Liver (tissue), 3 donors: ENCODE results near the gene SRXN1.

ENCODE experiments used
- EGR1 ChIP-seq, 2 donors: IDR thresholded peaks; 2 replicates each; pipeline ENCODE4 v1.6.1; 2016 to 2018; ENCODE audit warnings: antibody characterized with exemption in 2 of 2, low read depth in 2 of 2
- FOXA1 ChIP-seq: IDR thresholded peaks from 2 replicates; pipeline ENCODE4 v1.6.1; 2016; ENCODE audit warnings: antibody characterized with exemption
- HNF4G ChIP-seq: IDR thresholded peaks from 2 replicates; pipeline ENCODE4 v1.6.1; 2016; ENCODE audit warnings: antibody characterized with exemption
- NR2F2 ChIP-seq: IDR thresholded peaks from 2 replicates; pipeline ENCODE4 v1.6.1; 2016; ENCODE audit warnings: antibody characterized with exemption
- RAD21 ChIP-seq, 2 donors: IDR thresholded peaks; 2 replicates each; pipeline ENCODE4 v1.6.1; 2016; ENCODE audit warnings: antibody characterized with exemption in 2 of 2, mild to moderate bottlenecking in 2 of 2
- TAF1 ChIP-seq: conservative IDR thresholded peaks from 2 replicates; pipeline ENCODE4 v1.6.1; 2016; ENCODE audit warnings: antibody characterized with exemption, mild to moderate bottlenecking
- YY1 ChIP-seq: IDR thresholded peaks from 2 replicates; pipeline ENCODE4 v1.6.1; 2016; ENCODE audit warnings: antibody characterized with exemption, mild to moderate bottlenecking
- TF ChIP-seq, protein P1 (sequence below): IDR thresholded peaks from 2 replicates; pipeline ENCODE4 v1.6.1; 2016; ENCODE audit warnings: antibody characterized with exemption, mild to moderate bottlenecking
- TF ChIP-seq, protein P2 (sequence below): fragments of 150-350 bp; IDR thresholded peaks from 2 replicates; pipeline ENCODE4 v1.5.1; 2017; ENCODE audit warnings: improper control_type of control experiment, low read depth, low read length; ENCODE audit not compliant: missing input control
- TF ChIP-seq, protein P3 (sequence below): IDR thresholded peaks from 2 replicates; pipeline ENCODE4 v1.6.1; 2016; ENCODE audit warnings: antibody characterized with exemption
- donor health status: healthy.
- donor health status: healthy.

DNA sequence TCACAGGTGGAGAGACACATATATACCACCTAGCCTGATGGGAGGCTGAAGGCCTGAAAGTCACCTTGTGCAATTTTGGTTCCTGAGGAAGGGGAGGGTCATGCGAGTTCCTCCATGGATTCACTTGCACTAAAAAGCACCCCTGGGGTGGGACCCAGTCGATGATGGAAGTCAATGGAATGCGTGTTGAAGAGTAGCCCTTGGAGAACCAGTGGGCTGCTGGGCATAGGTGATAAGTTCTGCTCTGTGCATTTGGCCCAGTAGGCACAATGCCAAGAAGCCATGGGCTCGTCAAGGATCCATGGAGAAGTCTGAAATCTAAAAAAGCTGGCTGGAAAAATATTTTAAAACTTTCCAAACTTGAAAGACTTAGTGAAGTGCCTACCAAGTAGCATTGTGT, 41.5 kb upstream of the SRXN1 start:
- TF ChIP-seq, protein P1, sequence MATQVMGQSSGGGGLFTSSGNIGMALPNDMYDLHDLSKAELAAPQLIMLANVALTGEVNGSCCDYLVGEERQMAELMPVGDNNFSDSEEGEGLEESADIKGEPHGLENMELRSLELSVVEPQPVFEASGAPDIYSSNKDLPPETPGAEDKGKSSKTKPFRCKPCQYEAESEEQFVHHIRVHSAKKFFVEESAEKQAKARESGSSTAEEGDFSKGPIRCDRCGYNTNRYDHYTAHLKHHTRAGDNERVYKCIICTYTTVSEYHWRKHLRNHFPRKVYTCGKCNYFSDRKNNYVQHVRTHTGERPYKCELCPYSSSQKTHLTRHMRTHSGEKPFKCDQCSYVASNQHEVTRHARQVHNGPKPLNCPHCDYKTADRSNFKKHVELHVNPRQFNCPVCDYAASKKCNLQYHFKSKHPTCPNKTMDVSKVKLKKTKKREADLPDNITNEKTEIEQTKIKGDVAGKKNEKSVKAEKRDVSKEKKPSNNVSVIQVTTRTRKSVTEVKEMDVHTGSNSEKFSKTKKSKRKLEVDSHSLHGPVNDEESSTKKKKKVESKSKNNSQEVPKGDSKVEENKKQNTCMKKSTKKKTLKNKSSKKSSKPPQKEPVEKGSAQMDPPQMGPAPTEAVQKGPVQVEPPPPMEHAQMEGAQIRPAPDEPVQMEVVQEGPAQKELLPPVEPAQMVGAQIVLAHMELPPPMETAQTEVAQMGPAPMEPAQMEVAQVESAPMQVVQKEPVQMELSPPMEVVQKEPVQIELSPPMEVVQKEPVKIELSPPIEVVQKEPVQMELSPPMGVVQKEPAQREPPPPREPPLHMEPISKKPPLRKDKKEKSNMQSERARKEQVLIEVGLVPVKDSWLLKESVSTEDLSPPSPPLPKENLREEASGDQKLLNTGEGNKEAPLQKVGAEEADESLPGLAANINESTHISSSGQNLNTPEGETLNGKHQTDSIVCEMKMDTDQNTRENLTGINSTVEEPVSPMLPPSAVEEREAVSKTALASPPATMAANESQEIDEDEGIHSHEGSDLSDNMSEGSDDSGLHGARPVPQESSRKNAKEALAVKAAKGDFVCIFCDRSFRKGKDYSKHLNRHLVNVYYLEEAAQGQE = no peak
- TF ChIP-seq, protein P2, sequence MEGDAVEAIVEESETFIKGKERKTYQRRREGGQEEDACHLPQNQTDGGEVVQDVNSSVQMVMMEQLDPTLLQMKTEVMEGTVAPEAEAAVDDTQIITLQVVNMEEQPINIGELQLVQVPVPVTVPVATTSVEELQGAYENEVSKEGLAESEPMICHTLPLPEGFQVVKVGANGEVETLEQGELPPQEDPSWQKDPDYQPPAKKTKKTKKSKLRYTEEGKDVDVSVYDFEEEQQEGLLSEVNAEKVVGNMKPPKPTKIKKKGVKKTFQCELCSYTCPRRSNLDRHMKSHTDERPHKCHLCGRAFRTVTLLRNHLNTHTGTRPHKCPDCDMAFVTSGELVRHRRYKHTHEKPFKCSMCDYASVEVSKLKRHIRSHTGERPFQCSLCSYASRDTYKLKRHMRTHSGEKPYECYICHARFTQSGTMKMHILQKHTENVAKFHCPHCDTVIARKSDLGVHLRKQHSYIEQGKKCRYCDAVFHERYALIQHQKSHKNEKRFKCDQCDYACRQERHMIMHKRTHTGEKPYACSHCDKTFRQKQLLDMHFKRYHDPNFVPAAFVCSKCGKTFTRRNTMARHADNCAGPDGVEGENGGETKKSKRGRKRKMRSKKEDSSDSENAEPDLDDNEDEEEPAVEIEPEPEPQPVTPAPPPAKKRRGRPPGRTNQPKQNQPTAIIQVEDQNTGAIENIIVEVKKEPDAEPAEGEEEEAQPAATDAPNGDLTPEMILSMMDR = no peak
- TF ChIP-seq, protein P3, sequence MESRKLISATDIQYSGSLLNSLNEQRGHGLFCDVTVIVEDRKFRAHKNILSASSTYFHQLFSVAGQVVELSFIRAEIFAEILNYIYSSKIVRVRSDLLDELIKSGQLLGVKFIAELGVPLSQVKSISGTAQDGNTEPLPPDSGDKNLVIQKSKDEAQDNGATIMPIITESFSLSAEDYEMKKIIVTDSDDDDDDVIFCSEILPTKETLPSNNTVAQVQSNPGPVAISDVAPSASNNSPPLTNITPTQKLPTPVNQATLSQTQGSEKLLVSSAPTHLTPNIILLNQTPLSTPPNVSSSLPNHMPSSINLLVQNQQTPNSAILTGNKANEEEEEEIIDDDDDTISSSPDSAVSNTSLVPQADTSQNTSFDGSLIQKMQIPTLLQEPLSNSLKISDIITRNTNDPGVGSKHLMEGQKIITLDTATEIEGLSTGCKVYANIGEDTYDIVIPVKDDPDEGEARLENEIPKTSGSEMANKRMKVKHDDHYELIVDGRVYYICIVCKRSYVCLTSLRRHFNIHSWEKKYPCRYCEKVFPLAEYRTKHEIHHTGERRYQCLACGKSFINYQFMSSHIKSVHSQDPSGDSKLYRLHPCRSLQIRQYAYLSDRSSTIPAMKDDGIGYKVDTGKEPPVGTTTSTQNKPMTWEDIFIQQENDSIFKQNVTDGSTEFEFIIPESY = no peak
- TF ChIP-seq YY1 (no peak), FOXA1 (no peak), EGR1 (IDR thresholded peaks at IDR 0.05; ENCODE audit: low read depth in 2 of 2) (no peak), RAD21 (IDR thresholded peaks at IDR 0.05) (no peak), TAF1 (no peak), HNF4G (no peak), NR2F2 (no peak)
